ENCODE measurements around the gene ZNF385A. TPM values are rescaled to one million over a fixed set of nuclear protein-coding genes. Genes with fewer than 3 reads are reported as not detected.

Gene ZNF385A
- total and polyA plus RNA-seq, 4 donors: 2.5 to 4.0 (median 2.8) TPM

DNA sequence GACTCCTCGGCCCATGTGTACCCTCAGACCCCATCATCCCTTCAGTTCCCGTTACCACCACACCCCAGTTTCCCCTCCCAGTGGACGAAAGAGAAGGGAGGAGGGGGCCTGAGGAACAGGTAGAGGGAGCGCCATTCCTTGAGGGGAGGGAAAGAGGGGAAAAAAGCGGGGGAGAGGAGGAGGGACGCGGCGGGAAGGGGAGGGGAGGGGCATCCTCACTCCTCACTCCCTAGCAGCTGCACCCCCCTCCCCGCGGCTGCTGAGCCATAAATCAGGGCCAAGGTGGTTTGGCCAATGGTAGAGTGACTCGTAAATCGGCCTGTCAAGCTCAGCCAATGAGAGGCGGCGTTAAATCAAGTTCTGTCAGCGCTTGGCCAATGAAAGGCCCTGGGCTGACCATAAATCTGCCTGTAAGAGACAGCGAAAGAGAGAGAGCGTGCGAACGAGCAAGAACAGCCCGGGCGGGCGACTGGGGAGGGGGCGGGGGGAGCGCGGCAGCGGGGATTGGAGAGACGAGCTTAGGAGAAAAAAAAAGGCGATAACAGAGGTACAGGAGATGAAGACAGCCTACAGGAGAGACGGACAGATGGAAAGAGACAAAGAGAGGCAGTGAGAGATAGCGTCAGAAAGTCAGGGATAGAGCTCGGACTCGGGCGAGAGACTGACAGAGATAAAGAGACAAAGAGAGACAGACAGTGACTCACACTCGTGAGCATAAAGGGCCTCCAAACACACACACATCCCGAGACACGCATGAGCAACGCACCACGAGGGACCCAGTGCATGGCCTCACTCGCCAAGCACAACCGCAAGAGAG, 25.4 kb downstream of the ZNF385A start:
- 2% methylated on average over 40 of the region's 40 CpGs for WGBS
- peak overlapping the region; percentile 67 to 93 for H3K9ac ChIP-seq (ENCODE audit: low read depth in 1 of 2, low read length in 2 of 2)
- peak overlapping the region; percentile 76 to 90 for H3K27ac ChIP-seq (ENCODE audit: low read depth in 1 of 2, low read length in 2 of 2)

More for the DNA sequence above, 25.4 kb downstream of the ZNF385A start:
- Histone ChIP-seq H3K27me3 (ENCODE audit: control insufficient read depth in 4 of 4, insufficient read depth in 4 of 4, low read length in 3 of 4) (no peaks in the 10 kb centered on the region), H3K36me3 (ENCODE audit: control insufficient read depth in 4 of 4, insufficient read depth in 3 of 4, low read depth in 1 of 4, low read length in 3 of 4) (no peaks in the 10 kb centered on the region), H3K9me3 (ENCODE audit: control insufficient read depth in 4 of 4, low read length in 3 of 4) (no peaks in the 10 kb centered on the region), H3K4me3 (ENCODE audit: low read depth in 1 of 3, low read length in 3 of 3) (peak overlapping the region; percentile 61 to 82 (median 63)), H3K4me1 (ENCODE audit: control insufficient read depth in 4 of 4, insufficient read depth in 4 of 4, low read length in 3 of 4) (peaks cover 6 to 26% (median 10%) of the 10 kb centered on the region in 4 donors)
- TF ChIP-seq, protein P1, sequence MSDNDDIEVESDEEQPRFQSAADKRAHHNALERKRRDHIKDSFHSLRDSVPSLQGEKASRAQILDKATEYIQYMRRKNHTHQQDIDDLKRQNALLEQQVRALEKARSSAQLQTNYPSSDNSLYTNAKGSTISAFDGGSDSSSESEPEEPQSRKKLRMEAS (IDR thresholded peaks at IDR 0.05): peak; percentile 23
- TF ChIP-seq RXRA (IDR thresholded peaks at IDR 0.05) (peak; percentile 40 to 45), FOXA2 (IDR thresholded peaks at IDR 0.05) (no peak), JUND (IDR thresholded peaks at IDR 0.05) (peak; percentile 30 to 55), YY1 (IDR thresholded peaks at IDR 0.05) (peak; percentile 68), TAF1 (conservative IDR thresholded peaks at IDR 0.05) (no peak), GABPA (IDR thresholded peaks at IDR 0.05 in 1 of 2, conservative IDR thresholded peaks at IDR 0.05 in 1 of 2) (no peak), RAD21 (IDR thresholded peaks at IDR 0.05) (peak in 1 of 2 donors; percentile 47), NR2F2 (IDR thresholded peaks at IDR 0.05) (peak; percentile 14), HNF4A (conservative IDR thresholded peaks at IDR 0.05) (peak; percentile 8 to 42), HNF4G (IDR thresholded peaks at IDR 0.05) (no peak), SP1 (IDR thresholded peaks at IDR 0.05) (peak; percentile 99), FOXA1 (IDR thresholded peaks at IDR 0.05) (no peak), EGR1 (IDR thresholded peaks at IDR 0.05; ENCODE audit: low read depth in 2 of 2) (no peak)
- TF ChIP-seq, protein P2, sequence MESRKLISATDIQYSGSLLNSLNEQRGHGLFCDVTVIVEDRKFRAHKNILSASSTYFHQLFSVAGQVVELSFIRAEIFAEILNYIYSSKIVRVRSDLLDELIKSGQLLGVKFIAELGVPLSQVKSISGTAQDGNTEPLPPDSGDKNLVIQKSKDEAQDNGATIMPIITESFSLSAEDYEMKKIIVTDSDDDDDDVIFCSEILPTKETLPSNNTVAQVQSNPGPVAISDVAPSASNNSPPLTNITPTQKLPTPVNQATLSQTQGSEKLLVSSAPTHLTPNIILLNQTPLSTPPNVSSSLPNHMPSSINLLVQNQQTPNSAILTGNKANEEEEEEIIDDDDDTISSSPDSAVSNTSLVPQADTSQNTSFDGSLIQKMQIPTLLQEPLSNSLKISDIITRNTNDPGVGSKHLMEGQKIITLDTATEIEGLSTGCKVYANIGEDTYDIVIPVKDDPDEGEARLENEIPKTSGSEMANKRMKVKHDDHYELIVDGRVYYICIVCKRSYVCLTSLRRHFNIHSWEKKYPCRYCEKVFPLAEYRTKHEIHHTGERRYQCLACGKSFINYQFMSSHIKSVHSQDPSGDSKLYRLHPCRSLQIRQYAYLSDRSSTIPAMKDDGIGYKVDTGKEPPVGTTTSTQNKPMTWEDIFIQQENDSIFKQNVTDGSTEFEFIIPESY (IDR thresholded peaks at IDR 0.05): no peak
- TF ChIP-seq, protein P3, sequence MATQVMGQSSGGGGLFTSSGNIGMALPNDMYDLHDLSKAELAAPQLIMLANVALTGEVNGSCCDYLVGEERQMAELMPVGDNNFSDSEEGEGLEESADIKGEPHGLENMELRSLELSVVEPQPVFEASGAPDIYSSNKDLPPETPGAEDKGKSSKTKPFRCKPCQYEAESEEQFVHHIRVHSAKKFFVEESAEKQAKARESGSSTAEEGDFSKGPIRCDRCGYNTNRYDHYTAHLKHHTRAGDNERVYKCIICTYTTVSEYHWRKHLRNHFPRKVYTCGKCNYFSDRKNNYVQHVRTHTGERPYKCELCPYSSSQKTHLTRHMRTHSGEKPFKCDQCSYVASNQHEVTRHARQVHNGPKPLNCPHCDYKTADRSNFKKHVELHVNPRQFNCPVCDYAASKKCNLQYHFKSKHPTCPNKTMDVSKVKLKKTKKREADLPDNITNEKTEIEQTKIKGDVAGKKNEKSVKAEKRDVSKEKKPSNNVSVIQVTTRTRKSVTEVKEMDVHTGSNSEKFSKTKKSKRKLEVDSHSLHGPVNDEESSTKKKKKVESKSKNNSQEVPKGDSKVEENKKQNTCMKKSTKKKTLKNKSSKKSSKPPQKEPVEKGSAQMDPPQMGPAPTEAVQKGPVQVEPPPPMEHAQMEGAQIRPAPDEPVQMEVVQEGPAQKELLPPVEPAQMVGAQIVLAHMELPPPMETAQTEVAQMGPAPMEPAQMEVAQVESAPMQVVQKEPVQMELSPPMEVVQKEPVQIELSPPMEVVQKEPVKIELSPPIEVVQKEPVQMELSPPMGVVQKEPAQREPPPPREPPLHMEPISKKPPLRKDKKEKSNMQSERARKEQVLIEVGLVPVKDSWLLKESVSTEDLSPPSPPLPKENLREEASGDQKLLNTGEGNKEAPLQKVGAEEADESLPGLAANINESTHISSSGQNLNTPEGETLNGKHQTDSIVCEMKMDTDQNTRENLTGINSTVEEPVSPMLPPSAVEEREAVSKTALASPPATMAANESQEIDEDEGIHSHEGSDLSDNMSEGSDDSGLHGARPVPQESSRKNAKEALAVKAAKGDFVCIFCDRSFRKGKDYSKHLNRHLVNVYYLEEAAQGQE (IDR thresholded peaks at IDR 0.05): peak; percentile 43
- TF ChIP-seq, protein P4, sequence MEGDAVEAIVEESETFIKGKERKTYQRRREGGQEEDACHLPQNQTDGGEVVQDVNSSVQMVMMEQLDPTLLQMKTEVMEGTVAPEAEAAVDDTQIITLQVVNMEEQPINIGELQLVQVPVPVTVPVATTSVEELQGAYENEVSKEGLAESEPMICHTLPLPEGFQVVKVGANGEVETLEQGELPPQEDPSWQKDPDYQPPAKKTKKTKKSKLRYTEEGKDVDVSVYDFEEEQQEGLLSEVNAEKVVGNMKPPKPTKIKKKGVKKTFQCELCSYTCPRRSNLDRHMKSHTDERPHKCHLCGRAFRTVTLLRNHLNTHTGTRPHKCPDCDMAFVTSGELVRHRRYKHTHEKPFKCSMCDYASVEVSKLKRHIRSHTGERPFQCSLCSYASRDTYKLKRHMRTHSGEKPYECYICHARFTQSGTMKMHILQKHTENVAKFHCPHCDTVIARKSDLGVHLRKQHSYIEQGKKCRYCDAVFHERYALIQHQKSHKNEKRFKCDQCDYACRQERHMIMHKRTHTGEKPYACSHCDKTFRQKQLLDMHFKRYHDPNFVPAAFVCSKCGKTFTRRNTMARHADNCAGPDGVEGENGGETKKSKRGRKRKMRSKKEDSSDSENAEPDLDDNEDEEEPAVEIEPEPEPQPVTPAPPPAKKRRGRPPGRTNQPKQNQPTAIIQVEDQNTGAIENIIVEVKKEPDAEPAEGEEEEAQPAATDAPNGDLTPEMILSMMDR (IDR thresholded peaks at IDR 0.05; ENCODE audit: low read depth, low read length, missing input control): no peak
- TF ChIP-seq, protein P5, sequence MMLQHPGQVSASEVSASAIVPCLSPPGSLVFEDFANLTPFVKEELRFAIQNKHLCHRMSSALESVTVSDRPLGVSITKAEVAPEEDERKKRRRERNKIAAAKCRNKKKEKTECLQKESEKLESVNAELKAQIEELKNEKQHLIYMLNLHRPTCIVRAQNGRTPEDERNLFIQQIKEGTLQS (IDR thresholded peaks at IDR 0.05): peak; percentile 55
- DNase-seq (ENCODE audit: low spot score): peak; percentile 82
